GM12892 (cell line): ENCODE measurements around the gene JAZF1.

Experiments
- POLR2A ChIP-seq: IDR thresholded peaks from 2 replicates; pipeline ENCODE4 v1.6.1; 2011; ENCODE audit warnings: low read depth, low read length, control low read depth
- POLR2AphosphoS5 ChIP-seq: IDR thresholded peaks from 2 replicates; pipeline ENCODE4 v1.6.1; 2011; ENCODE audit warnings: low read depth, low read length, control low read depth

- TF ChIP-seq POLR2A (no peak), POLR2AphosphoS5 (no peak)
These were observed 155.7 kb downstream of the JAZF1 start for GRCh38 chr7:28024786-28025334.
